H9 (cell line): ENCODE results near the gene NLGN3. TPM values are rescaled to one million over a fixed set of nuclear protein-coding genes. Genes with fewer than 3 reads are reported as not detected.

Source experiments
- DNase-seq: peaks from one replicate; pipeline ENCODE4 v3.0.0-alpha.2; 2017
- H2AFZ ChIP-seq: one replicate; pipeline ENCODE4 v1.6.1; 2013; ENCODE audit warnings: mild to moderate bottlenecking, low read length, control low read depth, moderate library complexity
- H2AK5ac ChIP-seq: 2 replicates; pipeline ENCODE4 v1.6.1; 2013; ENCODE audit warnings: low read length, control low read depth, mixed read lengths; ENCODE audit not compliant: insufficient read length
- H2BK120ac ChIP-seq: one replicate; pipeline ENCODE4 v1.6.1; 2013; ENCODE audit warnings: low read depth, mild to moderate bottlenecking, low read length, control low read depth, inconsistent platforms; ENCODE audit not compliant: poor library complexity, severe bottlenecking
- H2BK12ac ChIP-seq: 2 replicates; pipeline ENCODE4 v1.6.1; 2013; ENCODE audit warnings: low read length, control low read depth, mixed read lengths, low read depth; ENCODE audit not compliant: insufficient read length
- H2BK15ac ChIP-seq: 2 replicates; pipeline ENCODE4 v1.6.1; 2013; ENCODE audit warnings: low read depth, low read length, control low read depth
- H2BK20ac ChIP-seq: one replicate; pipeline ENCODE4 v1.6.1; 2013; ENCODE audit warnings: low read depth, mild to moderate bottlenecking, low read length, control low read depth, inconsistent platforms; ENCODE audit not compliant: poor library complexity, severe bottlenecking
- H2BK5ac ChIP-seq: 2 replicates; pipeline ENCODE4 v1.6.1; 2013; ENCODE audit warnings: low read length, control low read depth, mixed read lengths; ENCODE audit not compliant: insufficient read length
- H3K14ac ChIP-seq: 2 replicates; pipeline ENCODE4 v1.6.1; 2013; ENCODE audit warnings: low read length, control low read depth; ENCODE audit not compliant: insufficient read depth
- H3K18ac ChIP-seq: 2 replicates; pipeline ENCODE4 v1.6.1; 2013; ENCODE audit warnings: low read depth, mild to moderate bottlenecking, mixed read lengths, low read length, control low read depth; ENCODE audit not compliant: insufficient read length
- H3K23ac ChIP-seq: 2 replicates; pipeline ENCODE4 v1.6.1; 2013; ENCODE audit warnings: low read length, control low read depth, mixed read lengths, low read depth; ENCODE audit not compliant: insufficient read length
- H3K23me2 ChIP-seq: 2 replicates; pipeline ENCODE4 v1.6.1; 2013; ENCODE audit warnings: low read depth, mild to moderate bottlenecking, mixed read lengths, low read length, control low read depth; ENCODE audit not compliant: insufficient read length, poor library complexity, severe bottlenecking
- H3K27ac ChIP-seq: 2 replicates; pipeline ENCODE4 v1.5.1; 2013; ENCODE audit warnings: low read length, control low read depth, mixed read lengths, low read depth; ENCODE audit not compliant: insufficient read length
- H3K27me3 ChIP-seq: 2 replicates; pipeline ENCODE4 v1.6.1; 2013; ENCODE audit warnings: low read length, control low read depth, inconsistent platforms; ENCODE audit not compliant: insufficient read depth
- H3K4ac ChIP-seq: 2 replicates; pipeline ENCODE4 v1.6.1; 2013; ENCODE audit warnings: low read depth, mild to moderate bottlenecking, control low read depth, inconsistent platforms, low read length, moderate library complexity
- H3K4me1 ChIP-seq: 2 replicates; pipeline ENCODE4 v1.6.1; 2013; ENCODE audit warnings: low read length, control low read depth, inconsistent platforms; ENCODE audit not compliant: insufficient read depth
- H3K4me2 ChIP-seq: 2 replicates; pipeline ENCODE4 v1.6.1; 2013; ENCODE audit warnings: low read length, control low read depth, mixed read lengths; ENCODE audit not compliant: insufficient read length, insufficient read depth
- H3K56ac ChIP-seq: 2 replicates; pipeline ENCODE4 v1.6.1; 2013; ENCODE audit warnings: low read depth, mild to moderate bottlenecking, mixed read lengths, low read length, control low read depth; ENCODE audit not compliant: insufficient read length
- H3K79me1 ChIP-seq: 2 replicates; pipeline ENCODE4 v1.6.1; 2013; ENCODE audit warnings: low read depth, mild to moderate bottlenecking, moderate library complexity, low read length, control low read depth, inconsistent platforms; ENCODE audit not compliant: insufficient read depth, poor library complexity, severe bottlenecking
- H3K79me2 ChIP-seq: 2 replicates; pipeline ENCODE4 v1.6.1; 2013; ENCODE audit warnings: low read length, control low read depth, inconsistent platforms; ENCODE audit not compliant: insufficient read depth
- H3K9ac ChIP-seq: 2 replicates; pipeline ENCODE4 v1.6.1; 2013; ENCODE audit warnings: low read length, control low read depth, mixed read lengths; ENCODE audit not compliant: insufficient read length; ENCODE audit errors: extremely low read depth
- H3K9me3 ChIP-seq: one replicate; pipeline ENCODE4 v1.6.1; 2013; ENCODE audit warnings: low read depth, low read length, inconsistent platforms; ENCODE audit not compliant: control insufficient read depth
- H3T11ph ChIP-seq: one replicate; pipeline ENCODE4 v1.6.1; 2013; ENCODE audit warnings: mild to moderate bottlenecking, low read length, control low read depth, inconsistent platforms
- H4K20me1 ChIP-seq: one replicate; pipeline ENCODE4 v1.6.1; 2013; ENCODE audit not compliant: control insufficient read depth, insufficient read length, insufficient read depth
- H4K5ac ChIP-seq: 2 replicates; pipeline ENCODE4 v1.6.1; 2013; ENCODE audit warnings: low read depth, mild to moderate bottlenecking, mixed read lengths, low read length, control low read depth; ENCODE audit not compliant: insufficient read length
- H4K8ac ChIP-seq: replicated peaks from 2 replicates; pipeline ENCODE4 v1.6.1; 2013; ENCODE audit warnings: low read length, control low read depth, mixed read lengths, low read depth; ENCODE audit not compliant: insufficient read length
- H4K91ac ChIP-seq: 2 replicates; pipeline ENCODE4 v1.6.1; 2013; ENCODE audit warnings: low read depth, mild to moderate bottlenecking, moderate library complexity, mixed read lengths, low read length, control low read depth; ENCODE audit not compliant: insufficient read length
- H3K27ac Mint-ChIP-seq, 3 experiments: 2 replicates in 2 of 3; 3 replicates in 1 of 3; pipeline ENCODE4 v1.8.0; 2020 to 2021; ENCODE audit warnings: mixed read lengths in 3 of 3, mild to moderate bottlenecking in 1 of 3, moderate library complexity in 1 of 3
- H3K27me3 Mint-ChIP-seq: 2 replicates; pipeline ENCODE4 v1.8.0; 2021; ENCODE audit warnings: low read depth, mild to moderate bottlenecking, moderate library complexity, mixed read lengths
- H3K36me3 Mint-ChIP-seq, 3 experiments: 2 replicates in 2 of 3; 3 replicates in 1 of 3; pipeline ENCODE4 v1.8.0; 2020 to 2021; ENCODE audit warnings: low read depth in 3 of 3, mixed read lengths in 3 of 3; ENCODE audit not compliant: insufficient read depth in 1 of 3
- H3K4me1 Mint-ChIP-seq, 2 experiments: 2 replicates each; pipeline ENCODE4 v1.8.0; 2020; ENCODE audit warnings: mixed read lengths in 2 of 2
- H3K4me3 Mint-ChIP-seq, 2 experiments: 2 replicates in 1 of 2; 3 replicates in 1 of 2; pipeline ENCODE4 v1.8.0; 2020 to 2021; ENCODE audit warnings: mild to moderate bottlenecking in 2 of 2, mixed read lengths in 2 of 2, moderate library complexity in 1 of 2
- H3K9me3 Mint-ChIP-seq, 2 experiments: 2 replicates in 1 of 2; 3 replicates in 1 of 2; pipeline ENCODE4 v1.8.0; 2020; ENCODE audit warnings: mild to moderate bottlenecking in 2 of 2, mixed read lengths in 2 of 2, moderate library complexity in 1 of 2
- WGBS: extraction: QIAGEN DNeasy Blood & Tissue Kit; methylation state at CpG from one replicate; pipeline ENCODE4 v1.1.7; 2013; ENCODE audit warnings: missing lambda C conversion rate, low lambda C conversion rate, mixed read lengths; ENCODE audit not compliant: insufficient read length; ENCODE audit errors: extremely low coverage; 5-methylcytosine and 5-hydroxymethylcytosine counted together
- total RNA-seq: library from RNA; stranded (reverse); gene quantifications from 2 replicates; pipeline ENCODE4 v1.2.1, GENCODE V29; 2021
- TF ChIP-seq, protein P1 (sequence below): fragments of 200-600 bp; sonication (generic); conservative IDR thresholded peaks from 3 replicates; pipeline ENCODE4 v1.8.0; 2021; ENCODE audit warnings: antibody characterized with exemption, mild to moderate bottlenecking

Gene NLGN3
- total RNA-seq, 1 experiment from 2014 or later, result 3.6 TPM

DNA sequence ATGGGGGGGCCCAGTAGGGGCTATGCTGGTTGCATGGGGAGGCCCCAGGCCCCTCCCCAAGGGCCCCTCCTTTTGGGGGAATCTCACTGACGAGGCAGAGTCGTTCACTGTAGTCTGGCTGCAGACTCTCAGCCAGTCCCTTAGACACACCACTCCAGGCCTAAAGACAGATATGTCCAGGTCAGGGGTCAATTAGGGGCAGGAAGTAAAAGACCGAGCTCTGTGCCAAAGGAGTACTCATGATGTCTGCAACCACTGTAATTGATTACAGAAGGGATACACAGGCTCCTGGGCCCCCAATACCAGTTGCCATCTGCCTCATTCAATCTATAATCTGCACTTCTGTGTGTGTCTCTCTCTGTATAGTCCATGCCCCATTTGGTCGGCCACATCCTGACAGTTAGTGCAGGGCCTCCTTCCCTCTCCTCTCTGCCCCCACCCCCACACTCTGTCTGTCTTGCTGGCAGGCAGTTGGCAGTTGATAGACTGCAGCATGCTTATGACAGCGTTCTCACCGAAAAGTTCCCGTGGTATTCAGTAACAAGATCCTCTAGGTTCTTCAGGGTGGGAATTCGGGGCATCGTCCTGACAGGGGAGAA, 36.8 kb upstream of the NLGN3 start:
- no peaks in the 10 kb centered on the region for H4K20me1 ChIP-seq
- H3K27me3 ChIP-seq, result no peaks in the 10 kb centered on the region
- H2BK120ac ChIP-seq, result no peak overlapping the region
- no peak overlapping the region for H3K56ac ChIP-seq
- H3K9ac ChIP-seq, result no peak overlapping the region
- Mint-ChIP-seq H3K4me1 (peaks cover 15 to 33% of the 10 kb centered on the region in 2 experiments), H3K36me3 (peaks cover 2 to 8% (median 5%) of the 10 kb centered on the region in 3 experiments; a peak in 3 of 7 replicates), H3K27ac (no peak overlapping the region), H3K27me3 (peaks cover 64% of the 10 kb centered on the region), H3K9me3 (peaks cover 78 to 84% of the 10 kb centered on the region in 2 experiments), H3K4me3 (no peak overlapping the region)
- H2BK12ac ChIP-seq, result no peak overlapping the region
- no peak overlapping the region for H3K14ac ChIP-seq
- no peak overlapping the region for H4K8ac ChIP-seq
- no peak overlapping the region for H2AFZ ChIP-seq
- H4K91ac ChIP-seq, result no peak overlapping the region
- whole genome bisulfite sequencing, result no CpG with 5 or more reads among the region's 9 CpGs
- no peak overlapping the region for H3T11ph ChIP-seq
- no peak overlapping the region for H3K4ac ChIP-seq
- H3K18ac ChIP-seq, result no peak overlapping the region
- H3K79me2 ChIP-seq, result no peaks in the 10 kb centered on the region
- H3K4me1 ChIP-seq, result peaks cover 3% of the 10 kb centered on the region; the same call in 1 of the 2 replicates
- no peaks in the 10 kb centered on the region for H3K79me1 ChIP-seq
- DNase-seq, result no peak
- H2BK20ac ChIP-seq, result no peak overlapping the region
- H3K27ac ChIP-seq, result no peak overlapping the region
- H3K23ac ChIP-seq, result no peak overlapping the region
- no peak overlapping the region for H4K5ac ChIP-seq
- H3K9me3 ChIP-seq, result peaks cover 26% of the 10 kb centered on the region
- no peak overlapping the region for H3K4me2 ChIP-seq
- TF ChIP-seq, protein P1, sequence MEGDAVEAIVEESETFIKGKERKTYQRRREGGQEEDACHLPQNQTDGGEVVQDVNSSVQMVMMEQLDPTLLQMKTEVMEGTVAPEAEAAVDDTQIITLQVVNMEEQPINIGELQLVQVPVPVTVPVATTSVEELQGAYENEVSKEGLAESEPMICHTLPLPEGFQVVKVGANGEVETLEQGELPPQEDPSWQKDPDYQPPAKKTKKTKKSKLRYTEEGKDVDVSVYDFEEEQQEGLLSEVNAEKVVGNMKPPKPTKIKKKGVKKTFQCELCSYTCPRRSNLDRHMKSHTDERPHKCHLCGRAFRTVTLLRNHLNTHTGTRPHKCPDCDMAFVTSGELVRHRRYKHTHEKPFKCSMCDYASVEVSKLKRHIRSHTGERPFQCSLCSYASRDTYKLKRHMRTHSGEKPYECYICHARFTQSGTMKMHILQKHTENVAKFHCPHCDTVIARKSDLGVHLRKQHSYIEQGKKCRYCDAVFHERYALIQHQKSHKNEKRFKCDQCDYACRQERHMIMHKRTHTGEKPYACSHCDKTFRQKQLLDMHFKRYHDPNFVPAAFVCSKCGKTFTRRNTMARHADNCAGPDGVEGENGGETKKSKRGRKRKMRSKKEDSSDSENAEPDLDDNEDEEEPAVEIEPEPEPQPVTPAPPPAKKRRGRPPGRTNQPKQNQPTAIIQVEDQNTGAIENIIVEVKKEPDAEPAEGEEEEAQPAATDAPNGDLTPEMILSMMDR, result no peak
- H3K23me2 ChIP-seq, result no peaks in the 10 kb centered on the region
- H2BK15ac ChIP-seq, result no peak overlapping the region
- no peak overlapping the region for H2AK5ac ChIP-seq
- no peak overlapping the region for H2BK5ac ChIP-seq
